Measurements from ENCODE around the gene BRD1. TPM values are rescaled to one million over a fixed set of nuclear protein-coding genes. Genes with fewer than 3 reads are reported as not detected.
"Not testable (repeated sequence)": the region's sequence is repeated elsewhere in the genome, so short reads cannot be mapped to it uniquely, and the experiment has no call there.

BRD1 gene
- polyA plus RNA-seq, 1 donor = 25.1 TPM

DNA sequence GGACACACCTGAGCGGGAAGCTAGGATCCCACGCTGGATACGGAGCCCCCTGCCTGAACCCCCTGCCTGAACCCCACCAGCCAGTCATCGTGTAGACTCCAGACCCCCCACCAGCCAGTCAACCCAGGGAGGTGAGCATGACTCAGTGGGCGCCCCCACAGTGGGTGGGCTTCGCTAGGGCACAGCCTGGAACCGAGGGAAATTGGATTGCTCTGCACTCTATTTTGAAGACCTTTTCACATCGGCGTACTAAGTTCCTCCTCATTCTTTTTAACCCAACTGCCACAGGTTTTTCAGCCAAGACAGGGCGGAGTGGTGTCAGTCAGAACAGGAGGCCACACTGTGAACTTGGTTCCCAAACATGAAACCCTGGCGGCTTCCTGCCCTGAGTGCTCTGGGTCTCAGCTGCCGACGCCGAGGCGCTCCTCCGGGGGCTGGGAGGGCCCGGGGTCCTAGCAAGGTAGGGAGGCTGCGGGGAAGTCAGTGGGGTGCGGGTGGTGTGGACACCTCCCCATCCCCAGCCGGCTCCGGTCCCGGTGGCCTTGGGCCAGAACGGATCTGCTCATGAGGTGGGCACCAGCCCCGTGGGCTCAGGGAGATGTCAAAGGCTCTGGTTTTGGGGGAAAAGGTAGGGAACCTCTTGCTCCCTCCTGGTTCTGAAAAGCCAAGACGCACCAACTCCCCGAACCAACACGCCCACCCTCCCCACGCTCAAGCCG lies 57.0 kb downstream of the BRD1 start:
- no peak for DNase-seq (ENCODE audit: low read depth)

DNA sequence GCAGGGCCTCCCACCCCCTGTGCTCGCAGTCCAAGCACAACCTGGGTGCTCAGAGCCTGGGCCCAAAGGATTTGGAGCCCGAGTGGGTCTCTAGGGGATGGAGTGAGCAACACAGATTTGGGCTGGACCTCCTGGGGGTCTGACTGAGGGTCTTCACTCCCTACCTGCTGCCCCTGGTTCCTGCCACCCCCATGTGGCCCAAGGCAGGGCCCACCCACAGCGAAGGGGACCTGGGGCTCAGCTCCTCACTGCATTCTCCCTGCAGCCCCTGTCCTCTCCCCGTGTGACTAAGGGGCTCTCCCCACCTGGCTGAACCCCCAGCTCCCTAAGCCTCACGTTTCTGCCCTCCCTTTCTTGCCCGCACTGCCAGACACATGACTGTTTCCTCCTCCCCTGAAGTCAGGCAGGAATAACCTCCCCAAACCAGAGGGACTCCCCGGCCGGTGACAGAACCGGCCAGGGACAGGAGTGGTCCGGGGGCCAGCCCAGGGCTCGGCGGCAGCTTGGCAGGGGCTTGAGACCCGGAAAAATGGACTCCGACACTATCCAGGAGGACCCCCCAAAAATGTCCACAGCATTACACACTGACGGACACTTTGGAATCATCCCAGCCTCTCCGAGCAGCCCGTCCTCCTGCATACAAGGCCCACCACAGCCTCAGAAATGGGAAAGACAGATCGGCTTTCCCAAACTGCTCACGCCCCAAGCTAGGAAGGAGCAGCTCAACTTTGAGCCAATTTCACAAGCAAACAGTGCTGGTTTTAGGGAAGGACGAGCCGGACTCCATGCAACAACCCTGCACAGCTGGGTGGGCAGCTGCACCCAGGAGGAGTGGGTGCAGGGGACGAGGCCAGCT lies 57.8 kb downstream of the BRD1 start:
- no peak for DNase-seq (ENCODE audit: low read depth)

DNA sequence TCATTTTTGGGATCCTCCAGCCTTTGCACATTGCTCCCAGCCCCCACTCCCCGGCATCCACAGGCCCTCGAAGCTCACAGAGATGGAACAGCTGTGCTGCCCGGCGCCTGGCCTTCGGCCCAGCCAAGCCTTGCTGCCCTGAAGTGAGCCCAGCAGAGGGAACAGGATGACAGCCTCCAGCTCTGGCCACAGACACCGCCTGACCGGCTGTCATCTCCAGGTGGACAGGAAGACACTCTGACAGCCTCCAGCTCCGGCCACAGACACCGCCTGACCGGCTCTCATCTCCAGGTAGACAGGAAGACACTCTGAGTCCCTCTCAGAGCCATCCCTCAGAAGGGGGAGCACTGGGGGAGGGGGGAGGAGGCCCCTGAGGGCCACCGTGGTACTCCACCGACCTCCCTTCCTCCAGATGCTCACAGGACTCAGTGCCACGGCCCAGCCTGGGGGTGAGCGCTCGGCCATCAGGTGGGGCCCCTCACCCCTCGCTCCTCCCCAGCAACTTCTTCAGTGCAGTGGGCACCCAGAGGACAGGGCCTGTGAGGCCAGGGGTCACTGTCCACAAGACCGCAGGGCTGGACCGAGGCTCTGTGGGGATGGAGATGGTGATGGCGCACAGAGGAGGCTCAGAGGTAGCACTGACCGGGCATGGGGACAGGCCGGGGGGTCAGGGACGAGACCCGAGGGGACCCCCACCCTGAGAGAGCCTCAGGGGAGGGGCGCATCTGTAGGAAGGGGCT lies 58.6 kb downstream of the BRD1 start:
- no peak for DNase-seq (ENCODE audit: low read depth)

DNA sequence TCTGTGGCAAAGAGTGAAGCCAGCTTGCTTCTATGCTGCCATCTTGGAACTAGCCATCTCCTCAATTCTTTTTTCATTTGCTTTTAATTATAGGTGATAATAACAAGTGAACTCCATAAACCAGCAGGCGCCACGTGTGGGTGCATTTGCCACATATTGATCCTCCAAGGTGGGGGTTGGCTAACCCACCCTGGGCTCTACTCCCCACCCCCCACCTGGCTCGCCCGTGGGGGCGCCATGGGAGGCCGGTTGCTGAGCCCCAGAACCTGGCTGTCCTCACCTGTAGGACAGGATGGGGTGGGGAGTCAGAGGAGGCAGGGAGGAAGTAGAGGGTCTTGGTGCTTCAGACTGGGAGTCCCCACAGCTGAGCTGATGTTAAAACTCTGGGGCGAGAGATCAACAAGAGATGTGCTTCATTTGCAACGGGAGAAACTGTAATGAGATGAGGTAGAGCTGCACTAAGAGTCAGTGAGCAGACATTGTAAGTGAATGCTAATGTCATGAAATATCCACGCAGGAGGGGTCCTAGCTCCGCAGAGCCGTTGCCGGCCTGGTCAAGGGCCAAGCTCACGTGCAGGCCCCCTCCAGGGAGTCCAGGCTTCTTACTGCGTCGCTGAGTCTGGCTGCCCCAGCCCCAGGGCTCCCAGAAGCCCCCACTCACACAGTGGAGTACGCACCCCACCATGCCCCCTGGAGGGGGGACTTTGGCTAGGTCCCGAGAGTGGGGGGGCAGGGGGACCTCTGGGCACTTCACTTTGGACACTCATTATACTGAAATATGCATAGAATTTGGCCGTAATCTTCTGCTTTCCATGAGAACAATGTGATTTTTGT lies 59.4 kb downstream of the BRD1 start:
- no peak for DNase-seq (ENCODE audit: low read depth)

DNA sequence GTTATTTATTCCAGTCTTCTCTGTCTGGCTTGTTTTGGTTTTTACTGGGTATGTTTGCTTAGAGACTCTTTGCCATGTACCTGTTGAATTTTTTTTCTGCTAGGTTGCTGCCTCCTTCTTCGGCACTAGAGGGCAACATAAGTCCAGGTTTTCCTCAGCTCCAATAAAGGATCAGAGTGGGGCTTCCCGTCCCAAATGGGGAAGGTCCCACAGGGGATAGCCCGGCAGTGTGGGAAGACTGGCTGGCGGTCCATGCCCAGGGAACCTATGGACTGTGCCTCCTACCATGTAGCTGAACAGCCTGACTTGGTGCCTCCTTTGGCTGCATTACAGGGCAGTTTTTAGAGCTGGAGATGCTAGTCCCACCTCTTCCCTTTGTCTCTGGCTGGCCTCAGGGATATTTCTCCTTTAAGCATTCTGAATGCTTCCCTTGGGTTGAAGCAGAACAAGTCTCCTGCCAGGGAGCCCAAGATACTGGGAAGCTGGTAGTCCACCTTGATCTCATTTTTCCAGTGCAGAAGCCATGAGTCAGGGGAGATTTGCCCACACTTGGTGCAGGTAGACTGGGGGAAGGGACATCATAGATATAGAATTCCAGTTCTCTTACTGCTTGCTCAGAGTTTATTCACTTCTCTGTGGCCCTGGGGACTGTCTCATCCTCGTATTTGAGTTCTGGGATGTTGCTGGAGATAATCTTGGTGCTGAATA lies 60.2 kb downstream of the BRD1 start:
- no peak for DNase-seq (ENCODE audit: low read depth)

DNA sequence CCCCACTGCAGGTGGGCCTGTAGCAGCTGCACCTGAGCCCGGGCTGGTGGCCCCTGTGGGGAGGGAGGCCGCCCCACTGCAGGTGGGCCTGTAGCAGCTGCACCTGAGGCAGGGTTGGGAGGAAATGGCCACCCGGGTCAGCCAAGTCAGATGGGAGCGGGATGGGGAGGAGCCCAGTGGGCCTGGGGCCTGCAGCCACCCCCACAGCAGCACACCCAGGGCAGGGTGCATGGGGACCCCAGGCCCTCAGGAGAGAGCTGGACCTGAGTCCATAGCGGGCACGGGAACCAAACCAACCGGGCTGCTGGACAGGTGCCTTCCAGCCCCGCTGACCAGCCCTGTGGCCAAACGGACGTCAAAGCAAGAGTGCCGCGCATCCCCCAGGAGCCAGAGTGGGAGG lies 61.7 kb downstream of the BRD1 start:
- no peak for DNase-seq (ENCODE audit: low read depth)

DNA sequence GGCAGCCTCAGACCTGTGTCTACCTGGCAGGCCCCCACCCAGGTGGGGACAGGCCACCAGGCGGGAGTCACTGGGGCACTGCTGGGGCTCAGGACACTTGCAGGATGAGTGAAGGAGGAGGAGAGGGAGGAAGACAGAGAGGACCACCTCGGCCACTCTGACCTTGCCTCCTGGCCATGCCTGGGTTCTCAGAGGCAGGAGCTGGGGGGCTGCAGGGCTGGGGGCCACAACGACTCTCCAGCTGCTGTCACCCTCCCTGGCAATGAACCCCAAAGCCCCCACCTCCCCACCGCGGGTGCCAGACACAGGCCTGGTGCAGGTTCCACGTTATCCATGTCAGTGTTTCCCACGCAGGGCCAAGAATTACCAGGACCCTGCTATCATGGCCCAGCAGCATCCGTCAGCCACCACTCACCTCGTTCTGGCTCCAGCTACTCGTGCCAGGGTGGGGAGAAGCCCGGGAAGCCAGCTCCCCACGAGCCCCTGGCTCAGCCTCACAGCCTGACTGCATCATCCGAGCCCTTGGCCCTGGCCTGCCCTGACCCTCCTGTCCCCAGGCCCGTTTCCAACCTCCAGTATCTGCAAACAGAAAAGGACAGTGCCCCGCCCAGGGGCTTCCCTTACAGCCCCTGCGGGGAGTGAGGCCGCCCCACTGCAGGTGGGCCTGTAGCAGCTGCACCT lies 62.4 kb downstream of the BRD1 start:
- DNase-seq (ENCODE audit: low read depth) = no peak

DNA sequence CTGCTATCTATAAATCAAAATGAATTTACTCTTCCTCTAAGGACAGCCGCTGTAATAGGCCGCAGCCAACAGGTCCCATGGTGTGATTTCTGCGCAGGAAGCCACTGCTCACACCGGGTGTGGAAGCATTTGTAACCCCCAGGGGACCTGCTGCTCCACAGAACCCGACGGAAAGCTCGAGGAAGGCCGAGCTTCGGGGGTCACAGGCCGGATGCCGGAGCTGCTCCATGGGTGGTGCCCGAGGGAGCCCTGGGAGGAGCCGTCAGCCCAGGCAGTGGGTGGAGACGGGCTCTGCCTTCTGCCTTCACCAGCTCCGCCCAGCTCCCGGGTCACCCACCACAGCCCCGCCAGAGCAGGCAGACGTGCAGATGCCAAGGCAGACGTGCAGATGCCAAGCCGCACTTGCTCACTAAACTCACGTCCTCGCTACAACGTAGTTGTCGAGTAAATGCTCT lies 63.5 kb downstream of the BRD1 start:
- no peak for DNase-seq (ENCODE audit: low read depth)

DNA sequence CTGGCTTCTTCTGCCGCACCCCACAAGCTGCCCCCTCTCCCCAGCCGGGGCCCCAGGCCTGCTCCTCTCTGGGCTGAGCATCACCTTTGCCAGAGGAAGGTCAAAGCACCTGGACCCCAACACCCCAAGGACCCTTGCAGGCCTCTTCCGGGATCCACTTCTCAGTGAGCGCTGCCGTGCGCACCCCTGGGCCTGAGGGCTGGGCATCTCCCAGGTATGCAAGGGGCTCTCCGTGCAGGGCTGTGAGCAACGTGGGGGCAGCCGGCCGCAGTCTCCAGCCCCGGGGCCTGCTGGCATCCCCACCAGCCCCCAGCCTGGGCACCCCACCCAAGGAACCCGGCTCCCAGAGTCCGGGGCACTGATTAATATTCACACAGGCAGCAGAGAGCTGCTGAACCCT lies 64.0 kb downstream of the BRD1 start:
- DNase-seq (ENCODE audit: low read depth) = no peak

DNA sequence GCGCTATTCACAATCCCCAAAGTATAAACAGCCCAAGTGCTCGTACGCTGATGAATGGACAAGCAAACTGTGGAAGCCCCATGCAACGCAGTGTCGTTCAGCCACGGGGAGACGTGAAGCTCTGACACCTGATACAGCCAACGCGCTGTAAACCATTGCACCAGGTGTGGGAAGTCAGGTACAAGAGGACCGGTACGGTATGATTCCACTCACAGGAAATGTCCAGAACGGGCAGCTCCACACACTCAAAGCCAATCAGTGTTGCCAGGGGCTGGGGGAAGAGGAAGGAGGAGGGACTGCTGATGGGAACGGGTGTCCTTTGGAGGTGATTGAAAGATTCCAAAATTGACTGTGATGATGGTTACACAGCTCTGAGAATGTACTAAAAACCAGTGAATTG lies 64.5 kb downstream of the BRD1 start:
- DNase-seq (ENCODE audit: low read depth) = no peak

DNA sequence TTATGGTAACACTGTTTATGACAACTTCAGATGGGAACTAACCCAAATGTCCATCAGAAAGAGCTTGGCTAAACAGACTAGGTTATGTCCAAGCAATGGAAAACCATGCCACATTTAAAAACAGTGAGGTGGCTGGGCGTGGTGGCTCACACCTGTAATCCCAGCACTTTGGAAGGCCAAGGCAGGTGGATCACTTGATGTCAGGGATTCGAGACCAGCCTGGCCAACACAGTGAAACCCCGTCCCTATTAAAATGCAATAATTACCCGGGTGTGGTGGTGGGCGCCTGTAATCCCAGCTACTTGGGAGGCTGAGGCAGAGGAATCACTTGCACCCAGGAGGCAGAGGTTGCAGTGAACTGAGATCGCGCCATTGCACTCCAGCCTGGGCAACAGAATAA lies 65.1 kb downstream of the BRD1 start:
- DNase-seq (ENCODE audit: low read depth) = not testable (repeated sequence)

DNA sequence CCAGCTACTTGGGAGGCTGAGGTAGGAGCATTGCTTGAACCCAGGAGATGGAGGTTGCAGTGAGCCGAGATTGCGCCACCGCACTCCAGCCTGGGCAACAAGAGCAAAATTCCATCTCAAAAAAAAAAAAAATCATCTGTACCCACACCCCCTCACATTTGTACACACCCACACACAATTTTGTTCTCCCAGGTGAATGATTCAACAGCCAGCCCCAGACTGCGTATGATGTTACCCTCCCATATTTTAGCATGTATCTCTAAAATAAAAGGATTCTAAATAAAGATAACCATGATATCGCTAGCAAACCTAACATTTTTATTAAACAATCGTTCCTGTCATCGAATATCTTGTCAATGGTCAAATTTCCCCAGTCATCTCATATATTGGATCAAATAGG lies 65.8 kb downstream of the BRD1 start:
- DNase-seq (ENCODE audit: low read depth) = no peak

DNA sequence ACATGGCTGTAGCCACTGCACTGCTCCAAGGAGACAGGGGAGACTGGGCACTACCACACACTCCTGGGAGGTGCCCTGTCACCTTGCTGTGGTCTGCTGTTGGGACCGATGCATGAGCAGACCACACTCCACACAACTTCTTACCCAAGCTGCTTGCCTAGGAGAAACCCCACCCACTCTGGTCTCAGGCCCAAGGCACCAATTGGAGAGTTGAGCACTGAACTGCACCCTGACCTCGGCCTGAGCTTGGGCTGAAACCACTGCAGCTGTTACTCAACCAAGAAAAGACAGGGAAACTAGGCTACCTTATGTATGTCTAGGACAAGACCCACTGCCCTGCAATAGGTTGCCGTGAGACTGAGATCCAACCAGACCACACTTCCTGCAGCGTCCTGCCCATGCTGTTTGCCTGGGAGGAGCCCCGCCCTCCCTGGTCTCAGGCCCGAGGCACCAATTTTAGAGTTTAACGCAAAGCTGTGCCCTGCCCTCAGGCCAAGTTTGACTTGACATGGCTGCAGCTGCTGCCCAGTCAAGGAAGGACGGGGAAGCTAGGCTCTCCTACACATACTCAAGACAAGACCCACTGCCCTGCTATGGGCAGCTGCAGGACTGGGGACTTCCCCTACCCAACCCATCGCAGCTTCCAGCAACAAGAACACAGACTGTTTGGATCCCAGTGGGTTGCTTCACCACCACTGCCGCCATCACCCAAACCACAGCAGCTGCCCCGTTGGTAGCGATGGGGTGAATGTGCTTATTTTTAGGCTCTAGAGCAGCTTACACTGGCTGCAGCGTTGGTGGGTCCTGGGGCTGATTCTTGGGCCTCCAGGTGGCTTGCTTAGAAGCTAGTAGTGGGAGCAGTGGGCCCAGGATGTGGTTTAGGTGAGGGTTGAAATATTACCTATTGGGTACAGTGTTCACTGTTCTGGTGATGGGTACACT lies 66.8 kb downstream of the BRD1 start:
- DNase-seq (ENCODE audit: low read depth) = no peak

DNA sequence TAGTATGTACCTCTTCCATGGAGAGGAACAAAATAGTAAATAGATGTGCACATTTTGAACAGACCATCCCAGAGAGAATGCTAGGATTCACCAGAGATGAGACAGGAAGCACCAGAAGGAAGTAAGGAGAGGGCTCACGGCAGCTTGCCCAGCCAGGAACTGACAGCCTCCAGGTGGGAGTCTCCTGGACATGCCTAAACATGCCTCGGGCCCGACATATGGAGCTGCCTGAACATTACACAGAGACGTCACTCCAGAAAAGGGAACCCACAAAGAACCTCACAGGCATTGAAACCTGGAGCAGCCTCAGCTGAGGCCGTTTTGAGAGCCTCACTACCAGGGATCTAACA lies 67.4 kb downstream of the BRD1 start:
- no peak for DNase-seq (ENCODE audit: low read depth)

DNA sequence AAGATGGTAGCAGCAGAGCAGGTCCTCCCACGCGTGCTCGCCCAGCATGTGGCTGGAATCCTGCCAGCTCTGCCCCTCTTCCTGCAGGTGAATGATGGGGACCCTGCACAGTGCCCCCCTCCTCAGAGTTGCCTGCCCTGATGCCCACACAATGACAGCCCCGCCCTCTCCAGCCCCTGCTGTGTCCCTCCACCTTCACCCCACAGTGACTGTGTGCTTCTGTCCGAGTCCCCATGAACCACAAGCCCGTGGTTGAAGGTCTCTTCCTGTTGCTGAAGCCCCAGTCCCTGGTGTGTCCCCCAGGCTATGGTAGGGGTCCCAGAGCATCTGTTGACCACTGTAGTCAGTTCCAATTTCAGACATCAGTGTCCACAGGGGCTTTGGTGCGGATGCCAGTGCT lies 71.0 kb downstream of the BRD1 start:
- no peak for DNase-seq (ENCODE audit: low read depth)

DNA sequence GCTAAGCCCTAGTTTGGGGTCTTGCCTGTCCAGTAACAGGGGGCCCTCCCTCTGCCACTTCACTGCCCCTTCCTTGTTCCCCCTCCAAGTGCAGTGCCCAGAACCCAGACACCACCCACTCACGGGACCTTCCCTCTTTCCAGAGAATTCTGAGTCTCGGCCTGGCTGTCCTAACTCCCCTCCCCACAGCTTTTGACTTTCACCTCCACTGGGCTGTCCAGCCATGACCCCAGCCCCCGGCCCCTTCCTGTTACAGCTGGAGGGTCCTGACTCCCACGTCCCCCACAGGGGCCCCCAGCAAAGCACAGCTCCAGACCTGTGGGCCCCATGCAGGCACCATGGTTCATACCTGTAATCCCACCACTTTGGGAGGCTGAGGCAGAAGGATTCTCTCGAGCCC lies 71.5 kb downstream of the BRD1 start:
- no peak for DNase-seq (ENCODE audit: low read depth)

DNA sequence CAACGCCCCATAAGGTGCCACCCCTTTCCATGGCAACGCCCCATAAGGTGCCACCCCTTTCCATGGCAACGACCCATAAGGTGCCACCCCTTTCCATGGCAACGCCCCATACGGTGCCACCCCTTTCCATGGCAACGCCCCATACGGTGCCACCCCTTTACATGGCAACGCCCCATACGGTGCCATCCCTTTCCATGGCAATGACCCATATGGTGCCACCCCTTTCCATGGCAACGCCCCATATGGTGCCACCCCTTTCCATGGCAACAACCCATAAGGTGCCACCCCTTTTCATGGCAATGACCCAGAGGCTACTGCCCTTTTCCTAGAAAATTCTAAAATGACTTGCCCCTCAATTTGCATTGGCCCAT lies 72.1 kb downstream of the BRD1 start:
- DNase-seq (ENCODE audit: low read depth) = no peak

DNA sequence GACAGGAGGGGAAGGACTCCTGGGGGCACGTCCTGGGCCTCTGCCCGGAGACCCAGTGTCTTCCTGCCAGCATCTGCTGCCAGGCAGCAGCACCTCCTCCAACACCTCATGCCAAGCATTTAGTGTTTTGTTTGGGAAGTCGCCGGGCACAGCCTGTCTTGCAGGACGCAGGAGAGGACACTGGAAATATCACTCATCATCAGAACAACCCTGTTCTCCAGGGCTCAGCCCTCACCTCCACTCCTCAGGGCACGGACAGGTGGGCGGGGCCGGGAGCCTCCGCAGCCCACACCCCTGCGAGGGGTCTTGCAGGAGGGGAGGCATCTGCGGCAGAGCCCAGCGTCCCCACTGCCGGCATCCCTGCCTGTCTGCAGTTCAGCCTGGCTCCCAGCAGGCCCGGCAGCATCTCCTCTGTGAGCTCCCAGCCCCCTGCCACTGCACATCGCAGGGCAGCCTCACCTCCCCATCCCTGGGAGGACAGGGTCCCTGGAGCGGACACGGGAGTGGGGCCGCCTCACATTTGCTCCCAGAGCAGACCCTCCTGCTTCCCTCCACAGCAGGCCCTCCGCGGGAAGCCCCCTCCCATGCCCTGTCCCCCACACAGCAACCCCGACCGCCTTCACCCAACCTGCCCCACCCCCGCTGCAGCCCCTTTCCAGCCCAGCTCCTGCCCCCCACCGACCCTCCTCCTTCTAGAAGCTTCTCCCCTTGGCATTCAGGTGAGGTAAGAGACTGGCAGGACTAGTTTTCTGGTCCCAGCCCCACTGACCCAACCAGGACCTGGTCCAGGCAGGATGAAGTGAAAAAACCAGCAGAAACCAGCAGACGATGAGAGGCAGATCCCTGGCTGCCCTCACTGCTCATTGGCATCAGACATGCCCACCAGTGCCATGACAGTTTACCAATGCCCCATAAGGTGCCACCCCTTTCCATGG lies 72.7 kb downstream of the BRD1 start:
- no peak for DNase-seq (ENCODE audit: low read depth)
